Osteocyte (in vitro differentiated cells): ENCODE results near the gene ALDH1A2. TPM values are rescaled to one million over a fixed set of nuclear protein-coding genes. Genes with fewer than 3 reads are reported as not detected.

Experiments
- DNase-seq: peaks from one replicate; pipeline ENCODE4 v3.0.0; 2021; ENCODE audit warnings: mixed read lengths; ENCODE audit not compliant: unreplicated experiment; ENCODE audit errors: extremely low spot score
- H3K27ac Mint-ChIP-seq: one replicate; pipeline ENCODE4 v1.8.0; 2021; ENCODE audit warnings: mild to moderate bottlenecking, mixed read lengths; ENCODE audit not compliant: unreplicated experiment
- H3K27me3 Mint-ChIP-seq: one replicate; pipeline ENCODE4 v1.8.0; 2021; ENCODE audit warnings: mixed read lengths; ENCODE audit not compliant: unreplicated experiment
- H3K36me3 Mint-ChIP-seq: one replicate; pipeline ENCODE4 v1.8.0; 2021; ENCODE audit warnings: mixed read lengths; ENCODE audit not compliant: unreplicated experiment
- H3K4me1 Mint-ChIP-seq: one replicate; pipeline ENCODE4 v1.8.0; 2021; ENCODE audit warnings: mixed read lengths; ENCODE audit not compliant: unreplicated experiment
- H3K4me3 Mint-ChIP-seq: one replicate; pipeline ENCODE4 v1.8.0; 2021; ENCODE audit warnings: mild to moderate bottlenecking, moderate library complexity, mixed read lengths; ENCODE audit not compliant: unreplicated experiment
- H3K9me3 Mint-ChIP-seq: one replicate; pipeline ENCODE4 v1.8.0; 2021; ENCODE audit warnings: mixed read lengths; ENCODE audit not compliant: unreplicated experiment
- CTCF ChIP-seq: fragments of 200-600 bp; sonication (generic); IDR thresholded peaks from 2 replicates; pipeline ENCODE4 v1.5.0; 2021; ENCODE audit warnings: antibody characterized with exemption, mild to moderate bottlenecking, moderate library complexity
- total RNA-seq: library from RNA; stranded (reverse); gene quantifications from 2 replicates; pipeline ENCODE4 v1.2.1, GENCODE V29; 2021

The ALDH1A2 gene
- total RNA-seq, 1 donor from 2014 or later, result 0.48 TPM

GRCh38 chr15:57915827-57916531 is 149.5 kb downstream of the ALDH1A2 start:
- Mint-ChIP-seq H3K4me3 (no peak overlapping the region), H3K27ac (no peak overlapping the region), H3K27me3 (peaks cover 9% of the 10 kb centered on the region), H3K36me3 (no peaks in the 10 kb centered on the region), H3K9me3 (no peaks in the 10 kb centered on the region), H3K4me1 (peaks cover 5% of the 10 kb centered on the region)
- TF ChIP-seq CTCF, result no peak
- no peak for DNase-seq

- no peak for TF ChIP-seq CTCF
- H3K4me3 Mint-ChIP-seq, result no peak overlapping the region
- H3K4me1 Mint-ChIP-seq, result peaks cover 8% of the 10 kb centered on the region
- no peaks in the 10 kb centered on the region for H3K36me3 Mint-ChIP-seq
- peaks cover 5% of the 10 kb centered on the region for H3K9me3 Mint-ChIP-seq
- H3K27ac Mint-ChIP-seq, result no peak overlapping the region
- no peak for DNase-seq
- H3K27me3 Mint-ChIP-seq, result peaks cover 7% of the 10 kb centered on the region
These were observed 151.0 kb downstream of the ALDH1A2 start for GRCh38 chr15:57914350-57915055.

GRCh38 chr15:57911247-57911646 is 154.3 kb downstream of the ALDH1A2 start:
- TF ChIP-seq CTCF, result no peak
- peaks cover 31% of the 10 kb centered on the region for H3K27me3 Mint-ChIP-seq
- peaks cover 8% of the 10 kb centered on the region for H3K4me1 Mint-ChIP-seq
- peaks cover 5% of the 10 kb centered on the region for H3K9me3 Mint-ChIP-seq
- H3K4me3 Mint-ChIP-seq, result no peak overlapping the region
- no peak for DNase-seq
- H3K27ac Mint-ChIP-seq, result no peak overlapping the region
- H3K36me3 Mint-ChIP-seq, result no peaks in the 10 kb centered on the region

- Mint-ChIP-seq H3K27me3 (peaks cover 29% of the 10 kb centered on the region), H3K4me3 (no peak overlapping the region), H3K9me3 (peaks cover 5% of the 10 kb centered on the region), H3K4me1 (peaks cover 8% of the 10 kb centered on the region), H3K36me3 (no peaks in the 10 kb centered on the region), H3K27ac (no peak overlapping the region)
- TF ChIP-seq CTCF, result no peak
- no peak for DNase-seq
These were observed 154.8 kb downstream of the ALDH1A2 start for GRCh38 chr15:57910672-57911071.

- TF ChIP-seq CTCF, result no peak
- Mint-ChIP-seq H3K36me3 (no peaks in the 10 kb centered on the region), H3K27me3 (peaks cover 32% of the 10 kb centered on the region), H3K9me3 (peaks cover 5% of the 10 kb centered on the region), H3K27ac (no peak overlapping the region), H3K4me1 (peaks cover 8% of the 10 kb centered on the region), H3K4me3 (no peak overlapping the region)
- no peak for DNase-seq
These were observed 156.1 kb downstream of the ALDH1A2 start for GRCh38 chr15:57909388-57909787.
